GM12801 (cell line): ENCODE data around the gene MED12.

Experiments
- CTCF ChIP-seq: IDR thresholded peaks from one replicate; pipeline ENCODE4 v1.5.1; 2011; ENCODE audit warnings: control low read depth; ENCODE audit not compliant: insufficient read length; ENCODE audit errors: extremely low read depth

Gene MED12

DNA sequence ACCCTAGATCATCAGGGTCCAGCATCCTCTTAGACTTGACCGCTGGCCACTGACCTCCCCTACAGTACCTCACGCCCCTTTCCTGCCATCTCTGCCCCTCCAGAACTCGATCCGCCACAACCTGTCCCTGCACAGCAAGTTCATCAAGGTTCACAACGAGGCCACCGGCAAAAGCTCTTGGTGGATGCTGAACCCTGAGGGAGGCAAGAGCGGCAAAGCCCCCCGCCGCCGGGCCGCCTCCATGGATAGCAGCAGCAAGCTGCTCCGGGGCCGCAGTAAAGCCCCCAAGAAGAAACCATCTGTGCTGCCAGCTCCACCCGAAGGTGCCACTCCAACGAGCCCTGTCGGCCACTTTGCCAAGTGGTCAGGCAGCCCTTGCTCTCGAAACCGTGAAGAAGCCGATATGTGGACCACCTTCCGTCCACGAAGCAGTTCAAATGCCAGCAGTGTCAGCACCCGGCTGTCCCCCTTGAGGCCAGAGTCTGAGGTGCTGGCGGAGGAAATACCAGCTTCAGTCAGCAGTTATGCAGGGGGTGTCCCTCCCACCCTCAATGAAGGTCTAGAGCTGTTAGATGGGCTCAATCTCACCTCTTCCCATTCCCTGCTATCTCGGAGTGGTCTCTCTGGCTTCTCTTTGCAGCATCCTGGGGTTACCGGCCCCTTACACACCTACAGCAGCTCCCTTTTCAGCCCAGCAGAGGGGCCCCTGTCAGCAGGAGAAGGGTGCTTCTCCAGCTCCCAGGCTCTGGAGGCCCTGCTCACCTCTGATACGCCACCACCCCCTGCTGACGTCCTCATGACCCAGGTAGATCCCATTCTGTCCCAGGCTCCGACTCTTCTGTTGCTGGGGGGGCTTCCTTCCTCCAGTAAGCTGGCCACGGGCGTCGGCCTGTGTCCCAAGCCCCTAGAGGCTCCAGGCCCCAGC lies 17.6 kb upstream of the MED12 start:
- no peak for TF ChIP-seq CTCF

GRCh38 chrX:71102292-71102691 lies 16.1 kb upstream of the MED12 start:
- TF ChIP-seq CTCF: no peak

- no peak for TF ChIP-seq CTCF
Observed at GRCh38 chrX:71103110-71103983, 15.0 kb upstream of the MED12 start.

DNA sequence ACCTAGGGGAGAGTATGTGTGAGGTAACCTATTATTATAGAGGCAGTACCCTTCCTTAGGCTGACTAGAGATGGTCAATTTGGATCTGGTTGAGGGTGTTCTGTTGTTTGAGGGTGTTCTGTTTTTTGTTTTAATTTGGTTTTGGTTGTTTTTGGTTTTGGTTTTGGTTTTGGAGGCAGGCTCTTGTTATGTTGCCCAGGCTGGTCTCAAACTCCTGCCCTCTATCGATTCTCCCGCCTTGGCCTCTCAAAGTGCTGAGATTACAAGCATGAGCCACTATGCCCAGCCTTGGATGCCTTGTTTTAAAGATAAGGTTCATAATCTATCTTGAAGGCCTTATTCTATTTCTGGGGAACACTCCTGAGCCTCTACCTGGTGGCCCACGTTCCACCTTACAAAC lies 12.8 kb upstream of the MED12 start:
- no peak for TF ChIP-seq CTCF

- TF ChIP-seq CTCF: no peak
Observed at GRCh38 chrX:71106427-71106826, 12.0 kb upstream of the MED12 start, which contains the start of gene CXorf65. Gene CXorf65 (minus strand): TSS chrX:71106740. CDS start chrX:71106556, 184 bp downstream.

- TF ChIP-seq CTCF: no peak
Observed at GRCh38 chrX:71107245-71107644, 11.2 kb upstream of the MED12 start.

DNA sequence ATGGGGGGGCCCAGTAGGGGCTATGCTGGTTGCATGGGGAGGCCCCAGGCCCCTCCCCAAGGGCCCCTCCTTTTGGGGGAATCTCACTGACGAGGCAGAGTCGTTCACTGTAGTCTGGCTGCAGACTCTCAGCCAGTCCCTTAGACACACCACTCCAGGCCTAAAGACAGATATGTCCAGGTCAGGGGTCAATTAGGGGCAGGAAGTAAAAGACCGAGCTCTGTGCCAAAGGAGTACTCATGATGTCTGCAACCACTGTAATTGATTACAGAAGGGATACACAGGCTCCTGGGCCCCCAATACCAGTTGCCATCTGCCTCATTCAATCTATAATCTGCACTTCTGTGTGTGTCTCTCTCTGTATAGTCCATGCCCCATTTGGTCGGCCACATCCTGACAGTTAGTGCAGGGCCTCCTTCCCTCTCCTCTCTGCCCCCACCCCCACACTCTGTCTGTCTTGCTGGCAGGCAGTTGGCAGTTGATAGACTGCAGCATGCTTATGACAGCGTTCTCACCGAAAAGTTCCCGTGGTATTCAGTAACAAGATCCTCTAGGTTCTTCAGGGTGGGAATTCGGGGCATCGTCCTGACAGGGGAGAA lies 10.5 kb upstream of the MED12 start:
- TF ChIP-seq CTCF: no peak
